NCI-H446 (cell line): ENCODE data around the gene TIMM17A.
"Not testable (repeated sequence)": the region's sequence is repeated elsewhere in the genome, so short reads cannot be mapped to it uniquely, and the experiment has no call there.

Experiments
- DNase-seq, 2 experiments: peaks; one replicate each; lab custom pipeline; 2025; lab: John Stamatoyannopoulos, UW

Gene TIMM17A

DNA sequence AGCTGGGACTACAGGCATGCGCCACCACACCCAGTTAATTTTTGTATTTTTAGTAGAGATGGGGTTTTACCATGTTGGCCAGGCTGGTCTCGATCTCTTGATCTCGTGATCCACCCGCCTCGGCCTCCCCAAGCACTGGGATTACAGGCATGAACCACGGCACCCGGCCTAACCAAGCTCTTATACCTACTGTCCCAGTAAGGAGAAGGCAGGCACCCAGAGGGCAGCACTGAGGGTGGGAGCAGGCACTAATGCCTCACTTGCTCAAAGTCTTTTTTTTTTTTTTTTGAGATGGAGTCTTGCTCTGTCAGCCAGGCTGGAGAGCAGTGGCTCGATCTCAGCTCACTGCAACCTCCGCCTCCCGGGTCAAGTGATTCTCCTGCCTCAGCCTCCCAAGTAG lies 15.0 kb upstream of the TIMM17A start:
- DNase-seq: not testable (repeated sequence)

DNA sequence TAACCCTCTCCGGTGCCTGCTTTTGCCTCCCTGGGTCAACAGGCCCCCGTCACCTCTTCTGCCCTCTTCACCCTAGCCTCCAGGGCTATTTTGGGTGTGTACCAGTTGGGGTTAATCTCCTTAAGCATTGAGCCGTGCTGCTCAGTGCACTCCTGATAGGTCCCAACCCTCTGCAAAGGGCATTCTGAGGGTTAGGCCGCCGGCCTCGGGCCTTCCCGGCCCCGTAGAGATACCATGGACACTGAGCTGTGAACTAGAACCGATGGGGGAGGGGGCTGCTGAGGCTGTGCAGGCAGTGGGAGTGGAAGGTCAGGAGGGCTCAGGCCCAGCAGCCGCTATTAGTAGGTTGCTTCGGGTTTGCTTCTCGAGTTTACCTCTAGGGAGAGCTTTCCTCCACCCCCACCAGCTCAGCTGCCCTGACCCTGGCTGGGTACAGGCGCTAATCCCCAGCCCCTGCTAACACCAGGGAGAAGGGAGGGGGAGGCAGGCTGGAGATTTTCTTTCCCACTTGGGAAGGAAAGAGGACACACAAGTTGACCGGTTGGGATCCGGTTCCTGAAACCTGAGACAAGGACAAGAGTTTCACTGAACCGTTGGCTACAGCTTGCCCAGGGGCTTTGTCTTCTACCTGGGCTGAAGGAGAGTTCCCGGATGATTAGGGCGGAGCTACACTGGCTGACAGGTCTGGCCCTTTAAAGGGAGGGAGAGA lies 13.7 kb upstream of the TIMM17A start:
- DNase-seq: no peak

DNA sequence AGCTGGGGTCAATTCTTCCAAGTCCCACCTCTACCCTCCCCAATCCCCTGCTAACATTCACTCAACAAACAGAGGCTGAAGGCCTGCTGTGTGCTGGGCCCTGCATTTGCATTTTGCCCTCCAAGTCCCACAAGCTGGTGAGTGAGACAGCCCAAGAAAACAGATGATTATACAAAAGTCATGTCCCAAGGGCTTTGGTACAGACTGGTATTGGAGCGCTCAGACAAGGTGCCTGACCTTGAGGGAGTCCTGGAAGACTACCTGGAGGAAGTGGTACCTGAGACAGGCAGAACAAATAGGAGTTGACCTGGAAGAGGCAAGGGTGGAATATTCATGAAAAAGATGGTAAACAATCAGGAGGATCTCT lies 13.2 kb upstream of the TIMM17A start:
- no peak for DNase-seq

DNA sequence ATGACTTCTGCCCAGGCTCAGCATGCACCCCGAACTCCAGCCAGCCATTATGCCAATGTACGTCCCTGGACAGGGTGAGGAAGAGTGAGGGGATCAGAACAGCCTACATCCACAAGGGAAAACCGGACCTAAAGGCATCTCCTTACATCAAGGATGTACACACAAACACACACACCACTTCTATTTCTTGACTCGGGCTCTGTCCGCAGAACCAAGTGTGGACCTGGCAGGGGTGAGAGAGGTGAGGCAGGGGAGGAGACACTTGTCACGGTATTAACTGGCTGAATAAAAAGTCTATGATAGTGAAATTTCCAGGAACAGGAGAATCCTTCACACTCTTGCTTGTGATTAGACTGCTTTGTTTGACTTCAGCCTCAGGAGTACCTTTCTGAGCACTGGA lies 11.3 kb upstream of the TIMM17A start:
- DNase-seq: no peak

DNA sequence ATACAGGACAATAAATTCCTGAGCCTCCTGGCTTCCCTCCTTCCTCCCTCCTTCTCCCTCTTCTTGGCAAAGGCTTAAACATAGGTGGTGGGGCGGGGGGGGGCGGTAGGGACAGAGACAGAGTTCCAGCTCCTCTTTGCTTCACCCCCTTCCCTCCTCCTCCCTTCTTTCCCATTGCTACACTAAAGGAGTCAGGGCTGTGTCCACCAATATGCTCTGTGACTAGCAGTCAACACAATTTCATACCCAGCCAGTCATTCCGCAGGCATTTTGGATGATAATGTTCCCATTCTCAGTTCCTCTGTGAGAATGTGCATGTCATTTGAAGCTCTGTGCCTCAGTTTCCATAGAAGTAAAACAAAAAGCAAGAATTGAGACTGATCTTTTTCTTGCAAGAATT lies 10.7 kb upstream of the TIMM17A start:
- DNase-seq: no peak

DNA sequence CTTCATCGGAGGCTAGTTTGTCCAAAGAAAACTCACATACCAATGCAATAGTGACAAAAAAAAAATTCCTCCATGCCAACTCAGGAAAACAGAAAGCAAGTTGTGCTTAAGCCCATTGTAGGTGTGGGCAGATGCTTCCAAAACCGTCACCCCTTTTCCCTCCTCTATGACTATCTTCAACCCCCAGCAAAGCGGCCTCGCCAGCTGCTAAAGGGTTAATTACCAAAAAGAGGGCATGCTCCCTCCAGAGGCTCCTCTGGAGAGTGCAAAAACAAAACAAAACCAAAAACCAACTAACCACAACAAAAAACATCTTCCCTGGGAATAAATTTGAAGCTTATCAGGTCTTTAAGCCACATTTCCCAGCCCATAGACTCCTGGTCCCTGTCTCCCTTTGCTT lies 10.1 kb upstream of the TIMM17A start:
- no peak for DNase-seq

DNA sequence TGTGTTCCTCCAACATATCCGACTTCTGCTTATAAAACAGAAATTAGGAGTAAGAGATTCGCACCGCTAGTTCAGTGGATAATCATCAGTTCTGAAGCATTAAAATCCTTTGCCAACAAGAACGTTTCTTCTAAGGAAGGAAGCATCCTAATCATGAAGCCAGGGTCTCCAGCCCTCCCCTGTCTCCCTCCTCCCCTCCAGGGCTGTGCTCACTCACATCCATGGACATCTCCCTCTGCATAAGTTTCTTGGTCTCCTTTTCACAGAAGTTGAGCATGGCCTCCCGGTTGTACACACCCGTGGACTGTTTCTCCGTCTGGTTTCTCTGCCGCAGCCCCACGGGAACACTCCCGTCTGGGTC lies 9.5 kb upstream of the TIMM17A start:
- no peak for DNase-seq

DNA sequence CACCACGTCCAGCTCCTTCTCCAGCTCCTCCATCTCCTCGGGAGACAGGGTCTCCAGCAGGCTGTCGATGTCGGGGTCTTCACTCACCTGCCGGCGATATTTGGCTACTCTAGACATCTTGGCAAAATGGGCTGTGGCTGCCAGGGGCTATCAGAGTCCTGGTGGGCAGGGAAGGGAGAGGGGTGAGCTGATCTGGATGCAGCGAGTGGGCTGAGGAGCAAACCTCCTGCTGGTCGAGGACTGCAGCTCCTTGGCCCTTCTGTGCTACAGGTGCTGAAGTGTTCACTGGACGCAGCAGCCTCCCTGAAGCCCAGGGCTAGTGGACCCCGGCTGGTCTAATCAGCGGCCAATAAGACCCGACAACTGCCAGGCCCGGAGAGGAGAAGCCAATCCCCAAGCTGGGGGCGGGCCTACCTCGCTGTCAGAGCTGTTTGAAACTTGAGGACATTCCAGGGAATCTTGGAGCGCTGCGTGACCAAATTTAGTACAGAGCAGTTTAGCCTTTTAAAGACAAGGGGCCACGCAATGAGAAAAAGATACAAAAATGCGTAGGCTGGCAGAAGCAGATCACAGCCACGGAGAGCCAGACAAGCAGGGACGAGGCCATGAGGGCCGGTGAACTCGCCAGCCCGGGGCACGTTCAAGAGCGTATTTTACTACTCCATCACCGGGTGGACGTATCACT lies 8.9 kb upstream of the TIMM17A start, which contains the start of gene LMOD1:
Gene LMOD1 (minus strand): TSS at position 325 of the 685 bp plus-strand sequence. CDS start 208 bp downstream, at position 117.
- no peak for DNase-seq

DNA sequence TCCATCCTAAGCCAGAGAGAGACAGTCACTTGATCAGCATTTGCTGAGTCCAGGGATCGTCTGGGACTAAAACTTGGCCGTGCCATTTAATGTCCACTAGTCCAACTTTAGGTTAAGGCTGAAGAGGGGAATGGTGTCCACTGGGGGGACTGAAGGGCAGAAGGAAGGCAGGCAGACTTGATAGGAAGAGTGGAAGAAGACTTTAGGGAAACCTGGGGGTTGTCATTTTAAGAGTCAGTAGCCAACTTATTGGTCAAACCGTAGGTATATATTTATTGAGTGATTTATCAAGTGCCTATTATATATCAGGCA lies 7.7 kb upstream of the TIMM17A start:
- no peak for DNase-seq

DNA sequence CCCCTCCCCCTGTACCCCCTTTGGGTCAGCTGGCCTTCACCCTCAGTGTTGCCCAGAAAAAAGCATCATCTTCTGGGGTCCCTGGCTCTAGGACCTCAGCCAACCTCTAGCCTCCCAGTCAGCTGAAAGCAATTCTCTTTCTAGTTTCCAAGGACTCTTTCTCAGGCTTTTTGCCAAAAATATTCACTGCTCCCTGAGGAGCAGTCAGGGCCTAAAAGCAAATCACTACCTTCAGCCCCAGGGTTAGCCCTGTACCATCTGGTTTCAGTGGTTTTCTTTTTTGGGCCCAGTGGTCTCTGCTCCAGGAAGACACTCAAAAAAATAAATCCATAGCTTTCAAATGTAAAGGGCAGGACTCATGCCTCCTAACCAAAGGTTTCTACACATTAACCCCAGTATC lies 5.8 kb upstream of the TIMM17A start:
- DNase-seq: peak in 1 of 2 experiments; percentile 61

DNA sequence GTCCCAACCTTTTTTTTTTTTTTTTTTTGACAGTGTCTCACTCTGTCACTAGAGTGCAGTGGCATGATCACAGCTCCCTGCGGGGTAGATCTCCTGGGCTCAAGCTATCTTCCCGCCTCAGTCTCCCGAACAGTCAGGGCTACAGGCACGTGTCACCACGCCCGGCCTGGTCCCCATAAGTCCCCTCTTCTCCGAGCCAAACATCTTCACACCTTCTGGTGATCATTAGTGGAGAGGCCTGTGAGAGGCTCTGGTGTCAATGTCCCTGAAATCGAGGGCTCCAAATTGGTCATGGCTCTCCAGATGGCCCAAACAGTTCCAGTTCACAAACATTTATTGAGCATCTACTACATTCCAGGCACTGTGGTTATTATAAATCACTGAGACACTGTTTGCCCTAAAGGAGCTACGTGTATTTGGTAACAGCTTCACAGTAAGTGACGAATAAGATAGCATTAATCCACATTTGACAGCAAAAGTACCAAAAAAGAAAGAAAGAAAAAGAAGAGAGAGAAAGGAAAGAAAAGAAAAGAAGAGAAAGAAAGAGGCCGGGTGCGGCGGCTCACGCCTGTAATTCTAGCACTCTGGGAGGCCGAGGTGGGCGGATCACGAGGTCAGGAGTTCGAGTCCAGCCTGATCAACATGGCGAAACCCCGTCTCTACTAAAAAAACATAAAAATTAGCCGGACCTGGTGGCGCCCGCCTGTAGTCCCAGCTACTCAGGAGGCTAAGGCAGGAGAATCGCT lies 867 bp upstream of the TIMM17A start:
- no peak for DNase-seq

DNA sequence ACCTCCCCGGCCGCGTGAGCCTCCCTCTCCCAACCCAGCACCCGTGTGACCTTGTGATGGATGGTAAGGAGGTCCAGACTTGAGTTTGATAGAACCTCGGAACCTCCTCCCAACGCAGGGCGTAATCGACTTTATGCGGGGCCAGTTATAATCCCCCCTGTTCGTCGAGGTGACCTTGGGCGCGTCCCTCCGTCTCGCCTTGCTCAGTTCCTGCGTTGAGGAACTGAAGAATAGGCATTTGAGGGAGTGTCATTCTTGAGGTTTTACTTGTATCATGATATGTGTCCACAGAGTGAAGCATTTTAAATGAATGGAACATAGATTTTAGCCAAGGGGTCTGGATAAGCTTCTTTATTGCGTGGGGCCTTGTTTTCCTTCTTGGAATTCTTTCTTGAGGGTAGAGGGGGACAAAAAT lies 433 bp downstream of the TIMM17A start:
- no peak for DNase-seq

DNA sequence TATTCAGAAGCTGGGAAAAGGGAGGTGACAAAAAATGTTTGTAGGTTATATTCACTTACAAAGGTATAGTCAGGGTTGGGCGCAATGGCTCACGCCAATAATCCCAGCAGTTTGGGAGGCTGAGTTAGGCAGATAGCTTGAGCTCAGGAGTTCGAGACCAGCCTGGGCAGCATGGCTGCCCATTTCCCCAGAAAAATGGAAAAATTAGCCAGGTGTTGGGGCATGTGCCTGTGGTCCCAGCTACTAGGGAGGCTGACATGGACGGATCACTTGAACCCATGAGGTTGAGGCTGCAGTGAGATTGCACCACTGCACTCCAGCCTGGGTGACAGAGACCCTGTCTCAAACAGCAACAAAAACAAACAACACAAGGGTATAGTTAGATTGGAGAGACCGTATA lies 3.0 kb downstream of the TIMM17A start:
- no peak for DNase-seq

DNA sequence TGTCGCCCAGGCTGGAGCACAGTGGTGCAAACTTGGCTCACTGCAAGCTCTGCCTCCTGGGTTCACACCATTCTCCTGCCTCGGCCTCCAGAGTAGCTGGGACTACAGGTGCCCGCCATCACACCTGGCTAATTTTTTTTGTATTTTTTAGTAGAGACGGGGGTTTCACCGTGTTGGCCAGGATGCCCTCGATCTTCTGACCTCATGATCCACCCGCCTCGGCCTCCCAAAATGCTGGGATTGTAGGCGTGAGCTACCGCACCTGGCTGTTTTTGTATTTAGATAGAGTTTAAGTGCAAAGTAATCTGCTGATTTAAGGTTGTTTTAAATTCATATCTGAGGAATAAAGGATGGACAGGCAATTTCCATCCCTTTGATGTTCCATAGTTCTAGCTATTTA lies 7.1 kb downstream of the TIMM17A start:
- not testable (repeated sequence) for DNase-seq

DNA sequence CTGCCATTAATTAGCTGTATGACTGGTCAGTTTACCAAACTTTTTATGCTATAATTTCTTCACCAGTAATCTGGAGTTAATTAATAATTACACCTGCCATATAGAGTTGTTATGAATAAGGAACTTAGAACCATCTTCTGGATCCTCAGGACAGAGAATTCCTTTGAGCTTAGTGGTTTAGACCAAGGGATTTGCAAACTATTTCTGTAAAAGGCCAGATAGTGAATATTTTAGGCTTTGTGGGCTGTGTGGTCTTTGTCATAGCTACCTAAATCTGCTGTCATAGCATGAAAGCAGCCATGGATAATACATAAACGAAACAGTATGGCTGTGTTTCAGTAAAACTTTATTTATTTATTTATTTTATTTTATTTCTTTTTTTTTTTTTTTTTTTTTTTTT lies 9.0 kb downstream of the TIMM17A start:
- DNase-seq: no peak

DNA sequence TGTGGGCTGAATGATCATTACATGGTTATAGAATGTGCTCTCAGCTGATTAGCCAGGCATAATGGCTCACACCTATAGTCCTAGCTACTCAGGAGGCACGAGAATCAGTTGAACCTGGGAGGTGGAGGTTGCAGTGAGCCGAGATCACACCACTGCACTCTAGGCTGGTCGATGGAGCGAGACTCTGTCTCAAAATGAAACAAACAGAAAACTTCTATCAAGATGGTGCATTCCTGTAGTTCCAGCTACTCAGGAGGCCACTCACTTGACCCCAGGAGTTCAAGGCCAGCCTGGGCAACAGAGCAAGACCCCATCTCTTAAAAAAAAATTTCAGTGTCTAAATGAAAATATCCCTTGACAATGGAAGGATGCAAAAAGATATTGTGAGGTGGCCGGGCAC lies 10.9 kb downstream of the TIMM17A start:
- no peak for DNase-seq

DNA sequence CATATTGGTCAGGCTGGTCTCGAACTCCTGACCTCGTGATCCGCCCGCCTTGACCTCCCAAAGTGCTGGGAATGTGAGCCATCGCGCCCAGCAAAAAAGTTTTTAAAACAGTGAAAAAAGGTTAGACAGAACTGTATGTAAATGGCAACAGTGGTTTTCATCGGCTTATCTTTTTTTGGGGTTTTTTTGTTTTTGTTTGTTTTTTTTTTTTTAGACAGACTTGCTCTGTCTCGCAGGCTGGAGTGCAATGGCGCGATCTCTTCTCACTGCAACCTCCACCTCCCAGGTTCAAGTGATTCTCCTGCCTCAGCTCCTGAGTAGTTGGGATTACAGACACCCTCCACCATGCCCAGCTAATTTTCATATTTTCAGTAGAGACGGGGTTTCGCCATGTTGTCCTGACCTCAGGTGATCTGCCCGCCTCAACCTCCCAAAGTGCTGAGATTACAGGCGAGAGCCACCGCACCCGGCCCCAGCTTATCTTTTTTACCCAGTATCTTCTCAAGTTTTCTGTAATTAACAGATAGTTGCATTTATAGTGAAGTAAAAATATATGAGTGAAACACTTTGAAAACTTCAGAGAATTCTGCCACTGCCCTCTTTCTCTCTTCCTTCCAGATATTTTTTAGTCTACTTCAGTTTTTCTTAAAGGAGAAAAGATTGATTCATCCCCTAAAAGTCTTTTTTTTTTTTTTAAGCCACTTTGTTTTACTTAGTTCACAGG lies 13.1 kb downstream of the TIMM17A start:
- no peak for DNase-seq

DNA sequence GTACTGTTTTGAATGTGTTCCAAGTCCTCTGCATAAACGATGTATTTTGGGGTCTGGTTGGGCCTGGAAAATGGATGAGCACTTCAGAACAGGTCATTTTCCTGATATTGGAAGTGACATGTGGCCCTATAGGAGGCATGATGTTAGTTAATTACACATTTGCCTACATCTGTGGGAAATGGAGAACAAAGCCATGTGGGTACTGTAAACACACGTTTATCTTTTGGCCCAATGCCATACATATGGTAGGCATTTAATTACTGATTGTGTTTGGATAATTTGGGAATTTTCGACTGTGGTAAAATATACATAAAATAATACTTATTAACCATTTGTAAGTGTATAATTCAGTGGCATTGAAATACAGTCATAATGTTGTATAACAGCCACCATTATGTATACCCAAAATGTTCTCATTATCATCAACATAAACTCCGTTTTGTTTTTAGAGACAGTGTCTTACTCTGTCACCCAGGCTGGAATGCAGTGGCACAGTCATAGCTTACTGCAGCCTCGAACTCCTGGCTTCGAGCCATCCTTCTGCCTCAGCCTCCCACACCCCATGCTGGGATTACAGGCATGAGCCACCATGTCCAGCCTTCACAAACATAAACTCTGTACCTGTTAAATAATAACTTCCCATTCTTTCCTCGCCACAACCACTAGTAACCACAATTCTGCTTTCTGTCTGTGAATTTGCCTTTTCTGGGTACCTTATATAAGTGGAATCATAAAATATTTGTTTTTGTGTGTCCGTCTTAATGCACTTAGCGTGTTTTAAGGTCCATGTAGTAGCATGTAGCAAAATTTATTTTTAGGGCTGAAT lies 15.2 kb downstream of the TIMM17A start:
- no peak for DNase-seq

DNA sequence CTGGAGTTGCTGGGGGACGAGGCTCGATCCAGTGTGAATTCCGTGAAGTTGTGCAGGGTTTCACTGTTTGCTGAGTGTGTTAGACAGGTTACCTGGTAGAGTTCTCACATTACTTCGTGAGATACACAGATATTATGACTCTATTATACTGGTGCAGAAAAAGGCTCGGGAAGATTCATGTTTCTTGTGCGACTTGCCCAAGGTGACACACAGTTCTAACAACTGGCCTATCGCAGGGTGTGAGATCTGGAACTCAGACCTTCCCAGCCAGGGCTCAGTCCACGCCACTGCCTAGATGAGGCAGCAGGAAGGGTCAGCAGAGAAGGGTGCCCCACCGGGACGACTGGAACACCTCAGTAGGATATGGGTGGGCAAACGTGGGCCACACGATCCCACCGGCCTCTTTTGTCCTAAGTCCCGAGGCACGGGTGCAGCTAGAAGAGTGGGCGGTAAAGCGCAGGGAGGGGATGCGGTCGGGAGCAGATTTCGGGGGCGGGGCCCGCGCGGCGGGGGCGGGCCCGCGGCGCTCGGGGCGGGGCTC lies 26.8 kb downstream of the TIMM17A start:
- DNase-seq: peak in 1 of 2 experiments; percentile 63

DNA sequence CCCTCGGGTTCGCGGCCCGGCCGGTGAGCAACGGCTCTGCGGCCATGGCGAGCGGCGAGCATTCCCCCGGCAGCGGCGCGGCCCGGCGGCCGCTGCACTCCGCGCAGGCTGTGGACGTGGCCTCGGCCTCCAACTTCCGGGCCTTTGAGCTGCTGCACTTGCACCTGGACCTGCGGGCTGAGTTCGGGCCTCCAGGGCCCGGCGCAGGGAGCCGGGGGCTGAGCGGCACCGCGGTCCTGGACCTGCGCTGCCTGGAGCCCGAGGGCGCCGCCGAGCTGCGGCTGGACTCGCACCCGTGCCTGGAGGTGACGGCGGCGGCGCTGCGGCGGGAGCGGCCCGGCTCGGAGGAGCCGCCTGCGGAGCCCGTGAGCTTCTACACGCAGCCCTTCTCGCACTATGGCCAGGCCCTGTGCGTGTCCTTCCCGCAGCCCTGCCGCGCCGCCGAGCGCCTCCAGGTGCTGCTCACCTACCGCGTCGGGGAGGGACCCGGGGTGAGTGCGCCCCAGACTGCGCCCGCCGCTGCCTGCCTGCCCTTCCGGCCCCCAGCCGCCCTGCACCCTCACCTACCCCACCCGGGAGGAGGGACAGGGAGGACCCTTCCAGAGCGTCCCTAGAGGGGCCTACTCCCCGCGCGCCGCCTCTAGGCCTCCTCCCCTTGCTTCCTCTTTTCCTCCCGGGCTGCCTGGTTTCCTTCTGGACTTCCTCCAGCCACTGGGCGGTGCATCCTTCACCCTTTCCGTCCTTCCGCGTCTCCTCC lies 27.5 kb downstream of the TIMM17A start, which contains the start of gene RNPEP:
Gene RNPEP (plus strand): TSS at position 26 of the 757 bp plus-strand sequence. CDS start 19 bp downstream, at position 45.
- peak; percentile 48 to 69 for DNase-seq
